ENCODE results near the gene MED27.
A peak's percentile ranks its signal among the peaks of the same experiment; 100 is the strongest.

MED27 gene

DNA sequence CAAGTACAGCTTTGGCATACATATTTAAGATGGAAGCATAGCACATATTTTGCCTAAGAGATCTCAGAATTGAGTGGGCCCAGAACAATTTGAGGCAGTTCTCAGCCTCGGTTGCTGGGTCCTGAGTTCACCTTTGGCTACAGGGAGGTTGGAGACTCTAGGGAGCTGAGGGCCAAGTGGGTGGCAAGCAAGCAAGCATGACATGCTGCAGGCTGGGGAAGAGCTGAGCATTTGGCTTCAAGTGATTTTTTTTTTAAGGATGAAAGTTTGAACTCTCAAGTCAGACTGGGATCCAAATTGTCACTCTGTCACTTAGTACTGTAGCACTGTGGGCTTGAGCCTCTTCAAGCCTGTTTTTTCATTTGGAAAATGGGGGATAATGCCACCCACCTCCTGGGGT is 160.5 kb downstream of the MED27 start:
- no peak for DNase-seq (ENCODE audit: low read depth)

- DNase-seq (ENCODE audit: low read depth), result no peak
These were observed 161.2 kb downstream of the MED27 start for GRCh38 chr9:131918481-131918880.

- DNase-seq (ENCODE audit: low read depth), result no peak
These were observed 162.7 kb downstream of the MED27 start for GRCh38 chr9:131917009-131917408.

DNA sequence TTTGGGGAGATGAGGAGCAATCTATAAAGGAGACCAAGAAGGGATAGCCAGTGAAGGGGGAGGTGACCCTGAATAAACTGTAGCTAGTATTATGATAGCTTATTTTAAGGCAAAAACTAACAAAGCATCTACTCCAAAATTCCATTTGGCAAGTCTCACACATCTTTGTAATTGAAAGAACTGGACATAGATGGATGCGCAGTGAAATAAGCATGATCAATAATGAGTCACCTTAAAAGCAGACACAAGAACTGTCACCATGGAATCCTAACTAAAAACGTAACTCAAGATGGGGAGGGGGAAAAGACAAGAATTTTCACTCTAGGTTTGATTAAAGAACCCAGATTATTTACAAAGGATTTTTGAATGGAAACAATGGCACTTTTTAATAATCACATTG is 164.5 kb downstream of the MED27 start:
- DNase-seq (ENCODE audit: low read depth), result peak; percentile 52

DNA sequence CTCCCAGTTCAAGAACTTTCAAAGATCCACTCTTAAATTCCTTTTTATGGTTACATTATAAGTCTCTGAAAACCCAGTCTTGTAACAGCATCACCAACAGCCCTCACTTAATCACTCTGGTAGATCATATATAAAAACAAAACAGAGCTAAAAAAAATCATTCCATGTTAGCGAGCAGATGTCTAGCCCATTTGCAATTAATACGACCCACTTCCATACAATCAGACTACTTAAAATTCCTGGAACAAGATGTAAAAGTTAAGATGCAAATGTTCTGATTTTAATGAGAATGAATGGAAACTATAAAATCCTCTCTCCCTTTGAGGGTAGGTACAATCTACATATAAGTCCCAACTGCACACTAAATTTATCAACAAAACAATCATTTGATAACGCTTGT is 167.0 kb downstream of the MED27 start:
- DNase-seq (ENCODE audit: low read depth), result no peak

- DNase-seq (ENCODE audit: low read depth), result no peak
These were observed 167.6 kb downstream of the MED27 start for GRCh38 chr9:131912069-131912468.

GRCh38 chr9:131910572-131910971 is 169.1 kb downstream of the MED27 start:
- no peak for DNase-seq (ENCODE audit: low read depth)

DNA sequence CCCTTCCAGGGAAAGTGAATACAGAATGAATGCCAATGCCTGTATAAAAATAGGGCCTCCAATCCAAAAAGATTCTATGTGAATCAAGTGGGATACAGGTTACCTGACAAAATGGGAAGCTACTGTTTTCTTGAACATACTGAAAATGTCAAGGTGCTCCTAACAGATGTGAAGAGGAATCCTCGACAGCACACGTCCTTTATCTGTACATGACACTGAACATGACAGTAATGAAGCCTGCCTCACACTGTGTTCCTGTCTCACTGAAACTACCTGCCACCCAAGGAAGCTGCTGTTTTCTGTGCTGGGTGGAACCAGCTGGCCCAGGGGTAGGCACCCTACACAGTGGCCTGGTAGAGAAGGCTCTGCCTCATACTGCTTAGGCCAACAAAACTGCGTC is 174.5 kb downstream of the MED27 start:
- DNase-seq (ENCODE audit: low read depth), result no peak

- DNase-seq (ENCODE audit: low read depth), result no peak
These were observed 180.1 kb downstream of the MED27 start for GRCh38 chr9:131899296-131900228.

DNA sequence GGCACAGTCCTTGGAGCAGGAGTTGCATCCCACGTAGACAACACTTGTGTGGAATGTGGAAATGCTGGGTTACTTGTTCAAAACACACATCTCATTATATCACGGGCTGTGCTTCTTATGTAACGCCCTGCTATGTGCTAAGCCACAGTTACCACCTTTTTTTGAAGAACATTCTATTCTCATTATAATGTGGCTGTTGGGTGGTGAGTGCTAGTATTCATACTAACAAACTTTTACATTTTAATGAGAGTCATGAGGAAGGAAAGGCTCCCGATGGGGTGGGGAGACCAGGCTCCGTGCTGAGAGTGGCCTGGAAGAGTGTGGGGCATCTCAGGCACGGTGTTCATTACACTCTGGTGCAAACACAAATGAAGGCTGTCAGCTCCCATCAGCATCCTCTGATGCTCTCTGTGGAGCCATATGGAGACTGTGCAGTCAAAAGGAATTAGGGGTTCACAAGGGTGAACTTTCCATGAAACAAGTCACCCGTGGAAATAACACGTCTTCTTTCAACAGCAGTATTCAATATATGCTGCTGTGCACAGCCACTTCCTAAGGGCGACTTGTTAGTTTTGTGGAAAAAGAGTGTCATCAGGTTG is 186.7 kb downstream of the MED27 start:
- DNase-seq (ENCODE audit: low read depth), result no peak

DNA sequence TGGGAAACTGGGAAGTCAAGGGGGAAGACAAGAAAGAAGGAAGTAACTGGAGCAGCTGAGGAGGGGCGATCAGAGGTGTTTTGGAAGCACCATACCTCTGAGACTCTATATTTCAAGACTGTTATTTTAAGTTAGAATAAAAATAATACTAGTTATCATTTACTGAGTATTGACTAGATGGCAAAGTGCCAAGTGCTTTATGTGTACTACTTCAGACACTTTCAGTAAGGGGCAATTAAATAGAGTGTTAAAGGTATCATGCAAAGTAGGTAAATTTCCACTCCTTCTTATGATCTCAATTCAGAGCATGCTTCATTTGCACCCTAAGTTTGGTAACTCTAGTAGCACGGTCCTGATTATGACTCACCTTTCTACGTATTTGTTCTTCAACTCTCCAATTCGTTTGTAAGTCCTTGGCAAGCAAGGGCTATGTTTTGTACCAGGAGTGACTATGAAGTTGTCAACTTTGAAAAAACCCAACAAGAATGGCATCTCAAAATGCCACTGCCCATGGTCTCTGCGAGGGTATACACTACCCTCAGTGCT is 187.4 kb downstream of the MED27 start:
- no peak for DNase-seq (ENCODE audit: low read depth)

DNA sequence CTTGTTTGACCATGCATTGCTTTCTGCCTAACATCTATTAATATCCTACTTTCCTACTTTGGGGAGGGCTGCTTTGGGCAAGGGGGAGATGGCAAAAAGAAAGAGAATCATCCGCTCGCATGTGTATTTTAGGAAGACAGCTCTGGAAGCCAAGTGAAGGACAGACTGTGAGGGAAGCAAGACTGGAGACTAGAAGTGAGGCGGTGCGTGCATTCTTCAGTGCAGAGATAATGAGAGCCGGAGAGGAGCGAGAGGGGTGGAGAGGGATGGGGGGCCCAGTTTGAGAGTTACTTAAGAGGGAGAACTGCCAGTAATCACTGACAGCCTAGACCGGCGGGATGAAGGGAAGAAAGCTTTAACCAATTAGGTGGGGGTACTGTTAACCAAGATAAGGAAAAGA is 188.1 kb downstream of the MED27 start:
- no peak for DNase-seq (ENCODE audit: low read depth)

- no peak for DNase-seq (ENCODE audit: low read depth)
These were observed 190.0 kb downstream of the MED27 start for GRCh38 chr9:131889437-131890251.

- no peak for DNase-seq (ENCODE audit: low read depth)
These were observed 190.7 kb downstream of the MED27 start for GRCh38 chr9:131888923-131889322.

DNA sequence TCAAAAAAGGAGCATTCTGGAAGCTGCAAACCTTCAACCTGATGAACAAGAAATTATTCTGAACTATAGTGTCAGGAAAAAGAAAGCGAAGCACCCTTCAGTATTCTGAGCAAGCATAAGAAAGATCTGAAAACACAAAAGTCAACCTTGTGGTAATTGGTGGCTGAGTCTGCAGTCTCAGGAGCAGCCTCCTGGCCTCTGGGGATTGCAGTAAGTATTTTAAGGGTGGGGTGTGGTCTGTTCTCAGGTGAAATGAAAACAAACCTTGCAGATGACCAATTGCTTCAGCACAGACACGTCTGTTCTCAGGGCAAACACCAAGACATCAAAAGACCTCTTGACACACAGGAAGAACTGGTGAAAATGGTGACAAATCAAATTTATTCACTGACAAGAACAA is 192.0 kb downstream of the MED27 start:
- DNase-seq (ENCODE audit: low read depth), result no peak

GRCh38 chr9:131886826-131887225 is 192.8 kb downstream of the MED27 start:
- peak; percentile 25 for DNase-seq (ENCODE audit: low read depth)

GRCh38 chr9:131885144-131885609 is 194.5 kb downstream of the MED27 start:
- no peak for DNase-seq (ENCODE audit: low read depth)

DNA sequence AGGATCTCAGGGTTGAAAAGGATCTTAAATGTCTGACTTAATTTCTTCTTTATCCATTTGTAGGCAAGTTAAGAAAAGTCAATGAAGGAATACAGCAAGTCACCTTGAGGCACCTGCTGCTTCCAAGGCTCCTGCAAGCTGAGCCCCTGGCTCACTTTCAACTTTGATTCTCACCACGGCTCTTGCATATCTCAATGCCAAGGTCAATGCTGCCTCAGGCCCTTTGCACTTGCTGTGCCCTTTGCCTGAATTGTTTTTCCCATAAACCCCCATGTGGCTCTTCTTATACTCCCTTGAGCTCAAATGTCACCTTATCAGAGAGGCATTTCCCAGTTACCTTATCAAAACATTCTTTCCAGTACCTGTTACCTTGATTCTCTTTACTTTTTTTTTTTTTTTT is 195.4 kb downstream of the MED27 start:
- DNase-seq (ENCODE audit: low read depth), result no peak

GRCh38 chr9:131880833-131881583 is 198.7 kb downstream of the MED27 start:
- no peak for DNase-seq (ENCODE audit: low read depth)

DNA sequence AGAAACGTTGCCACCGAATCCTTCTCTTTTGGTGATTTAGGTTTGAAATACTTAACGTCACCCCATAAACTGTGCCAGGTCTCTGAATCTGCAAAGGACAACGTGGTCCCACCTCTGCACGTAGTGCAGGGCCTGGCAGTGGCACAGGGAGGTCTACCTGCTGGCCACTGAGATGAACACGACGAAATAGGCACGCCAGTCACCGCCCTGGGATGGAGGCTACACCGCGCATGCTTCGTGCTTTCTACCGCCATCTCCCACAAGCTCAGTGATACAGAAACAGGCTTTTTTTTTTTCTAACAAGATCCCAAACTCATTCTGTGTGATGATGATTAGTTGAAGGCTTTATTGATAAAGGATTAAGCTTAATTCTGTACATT is 199.8 kb downstream of the MED27 start:
- DNase-seq (ENCODE audit: low read depth), result no peak

DNA sequence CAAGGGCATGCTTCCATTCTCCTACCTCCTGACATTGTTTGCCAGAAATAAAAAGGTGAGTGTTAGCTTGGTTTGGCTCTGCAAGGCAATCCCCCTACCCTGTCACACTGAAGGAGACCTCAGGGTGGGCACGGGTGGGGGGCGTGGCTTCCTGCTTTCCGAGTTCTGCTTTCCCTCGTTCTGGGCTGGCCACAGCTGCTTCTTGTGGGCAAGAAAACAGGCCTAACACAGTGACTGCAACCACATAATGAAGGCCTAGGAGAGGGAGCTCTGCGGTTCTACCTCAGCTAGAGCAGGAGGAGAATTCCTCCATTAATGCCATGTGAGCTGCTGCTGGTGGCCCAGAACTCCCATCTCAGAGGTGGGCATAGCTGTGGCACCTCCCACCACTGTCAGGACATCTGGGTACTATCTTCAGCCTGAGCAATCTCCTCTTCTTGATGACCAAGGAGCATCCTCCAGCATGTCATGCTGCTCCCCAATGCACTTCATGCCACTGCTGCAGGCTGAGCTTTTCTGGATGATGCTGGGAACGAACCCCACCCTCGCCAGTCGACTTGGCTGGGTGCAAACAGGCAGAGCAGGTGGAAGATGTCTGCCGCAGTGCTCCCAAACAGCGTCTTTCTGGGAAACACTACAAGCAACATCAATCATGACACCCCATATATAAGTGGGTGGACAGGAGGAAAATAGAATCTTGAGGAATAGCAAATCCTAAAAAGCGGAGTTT is 200.3 kb downstream of the MED27 start:
- no peak for DNase-seq (ENCODE audit: low read depth)

Data from EH (cell line).